Fibroblast of lung (primary cell): ENCODE data around the gene COL27A1. TPM values are rescaled to one million over a fixed set of nuclear protein-coding genes. Genes with fewer than 3 reads are reported as not detected.

ENCODE experiments used
- DNase-seq, 2 donors: peaks; one replicate each; pipeline versions ENCODE4 v3.0.0 to v3.0.0-alpha.2; 2010; ENCODE audit warnings: low read depth in 2 of 2
- H2AFZ ChIP-seq: 2 replicates; pipeline ENCODE4 v1.5.1; 2012; ENCODE audit warnings: low read length, control low read depth, inconsistent platforms
- H3K27ac ChIP-seq: 2 replicates; pipeline ENCODE4 v1.5.1; 2011; ENCODE audit warnings: low read length, control low read depth; ENCODE audit not compliant: insufficient read depth
- H3K27me3 ChIP-seq: 2 replicates; pipeline ENCODE4 v1.5.1; 2011; ENCODE audit warnings: mild to moderate bottlenecking, low read length; ENCODE audit not compliant: control insufficient read depth, insufficient read depth
- H3K36me3 ChIP-seq: 2 replicates; pipeline ENCODE4 v1.5.1; 2011; ENCODE audit warnings: low read length; ENCODE audit not compliant: control insufficient read depth, insufficient read depth
- H3K4me1 ChIP-seq: 2 replicates; pipeline ENCODE4 v1.5.1; 2011; ENCODE audit warnings: low read length; ENCODE audit not compliant: control insufficient read depth, insufficient read depth; ENCODE audit errors: extremely low read depth
- H3K4me2 ChIP-seq: 2 replicates; pipeline ENCODE4 v1.5.1; 2011; ENCODE audit warnings: low read length, control low read depth; ENCODE audit not compliant: insufficient read depth; ENCODE audit errors: extremely low read depth
- H3K4me3 ChIP-seq, 4 experiments: fragments of 200-600 bp in 1 of 4; sonication (generic) in 1 of 4; replicated peaks in 1 of 4; 2 replicates each; pipeline ENCODE4 v1.5.1; 2011 to 2016; ENCODE audit warnings: low read length in 4 of 4, low read depth in 3 of 4, mild to moderate bottlenecking in 3 of 4, control low read depth in 2 of 4, inconsistent platforms in 1 of 4, mixed read lengths in 1 of 4; ENCODE audit not compliant: insufficient read depth in 1 of 4; ENCODE audit errors: control extremely low read depth in 1 of 4
- H3K79me2 ChIP-seq: 2 replicates; pipeline ENCODE4 v1.5.1; 2012; ENCODE audit warnings: mild to moderate bottlenecking, low read length, inconsistent platforms; ENCODE audit not compliant: control insufficient read depth, insufficient read depth
- H3K9ac ChIP-seq: 2 replicates; pipeline ENCODE4 v1.5.1; 2011; ENCODE audit warnings: mild to moderate bottlenecking, low read length, control low read depth; ENCODE audit not compliant: insufficient read depth
- H3K9me3 ChIP-seq: 2 replicates; pipeline ENCODE4 v1.5.1; 2012; ENCODE audit warnings: low read depth, low read length; ENCODE audit not compliant: control insufficient read depth, insufficient read depth
- H4K20me1 ChIP-seq: 2 replicates; pipeline ENCODE4 v1.5.1; 2011; ENCODE audit warnings: low read length; ENCODE audit not compliant: control insufficient read depth, insufficient read depth; ENCODE audit errors: extremely low read depth
- CTCF ChIP-seq, 2 donors: IDR thresholded peaks in 1 of 2; conservative IDR thresholded peaks in 1 of 2; 1 replicate in 1 of 2; 2 replicates in 1 of 2; pipeline ENCODE4 v1.5.1; 2011 to 2012; ENCODE audit warnings: low read length in 2 of 2, control low read depth in 1 of 2, inconsistent platforms in 1 of 2, low read depth in 1 of 2, mild to moderate bottlenecking in 1 of 2
- EZH2 ChIP-seq: IDR thresholded peaks from 2 replicates; pipeline ENCODE4 v1.5.1; 2012; ENCODE audit warnings: low read length, control low read depth, mild to moderate bottlenecking; ENCODE audit errors: missing control alignments
- polyA plus RNA-seq, 2 donors: library from polyadenylated mRNA; depleted of rRNA in 1 of 2; stranded (reverse) in 1 of 2; unstranded in 1 of 2; fragments of >200 nt; gene quantifications; 2 replicates each; pipeline ENCODE4 v1.2.1, GENCODE V29; 2011 to 2012; ENCODE audit warnings: missing spikeins in 1 of 2
- total RNA-seq: library from RNA; depleted of rRNA; stranded (reverse); fragments of >200 nt; gene quantifications from 2 replicates; pipeline ENCODE4 v1.2.1, GENCODE V29; 2014

The COL27A1 gene
- total and polyA plus RNA-seq, 2 donors (not counting 1 experiment from before 2014, with no cell fraction given), result 2.4 to 5.4 TPM

- Histone ChIP-seq H3K36me3 (peaks cover 18% of the 10 kb centered on the region), H3K4me2 (no peak overlapping the region), H2AFZ (no peak overlapping the region), H3K79me2 (no peaks in the 10 kb centered on the region), H3K4me3 (no peak overlapping the region), H3K9ac (no peak overlapping the region), H3K4me1 (no peaks in the 10 kb centered on the region), H3K27me3 (no peaks in the 10 kb centered on the region), H3K27ac (no peak overlapping the region), H4K20me1 (no peaks in the 10 kb centered on the region), H3K9me3 (no peaks in the 10 kb centered on the region)
- DNase-seq, result peak; percentile 29 to 51
- TF ChIP-seq CTCF (conservative IDR thresholded peaks at IDR 0.05 in 1 of 2, IDR thresholded peaks at IDR 0.05 in 1 of 2; ENCODE audit: low read depth in 1 of 2, low read length in 2 of 2) (peak; percentile 81 to 85), EZH2 (no peak)
These were observed 184.0 kb downstream of the COL27A1 start for GRCh38 chr9:114339130-114339908.

GRCh38 chr9:114341152-114341830, 186.0 kb downstream of the COL27A1 start:
- no peak for TF ChIP-seq EZH2
- TF ChIP-seq CTCF (conservative IDR thresholded peaks at IDR 0.05 in 1 of 2, IDR thresholded peaks at IDR 0.05 in 1 of 2; ENCODE audit: low read depth in 1 of 2, low read length in 2 of 2), result no peak

GRCh38 chr9:114341991-114342390, 186.7 kb downstream of the COL27A1 start:
- Histone ChIP-seq H2AFZ (no peak overlapping the region), H3K27me3 (no peaks in the 10 kb centered on the region), H3K4me3 (no peak overlapping the region), H4K20me1 (no peaks in the 10 kb centered on the region), H3K9me3 (no peaks in the 10 kb centered on the region), H3K79me2 (no peaks in the 10 kb centered on the region), H3K36me3 (peaks cover 24% of the 10 kb centered on the region), H3K4me2 (no peak overlapping the region), H3K4me1 (no peaks in the 10 kb centered on the region), H3K9ac (no peak overlapping the region), H3K27ac (no peak overlapping the region)
- TF ChIP-seq CTCF (conservative IDR thresholded peaks at IDR 0.05 in 1 of 2, IDR thresholded peaks at IDR 0.05 in 1 of 2; ENCODE audit: low read depth in 1 of 2, low read length in 2 of 2), result no peak
- TF ChIP-seq EZH2, result no peak
- DNase-seq, result no peak

More at GRCh38 chr9:114341152-114341830, 186.0 kb downstream of the COL27A1 start:
- Histone ChIP-seq H3K79me2 (no peaks in the 10 kb centered on the region), H3K27me3 (no peaks in the 10 kb centered on the region), H3K9ac (no peak overlapping the region), H3K4me2 (no peak overlapping the region), H4K20me1 (no peaks in the 10 kb centered on the region), H2AFZ (no peak overlapping the region), H3K27ac (no peak overlapping the region), H3K36me3 (peaks cover 20% of the 10 kb centered on the region), H3K4me1 (no peaks in the 10 kb centered on the region), H3K9me3 (no peaks in the 10 kb centered on the region), H3K4me3 (no peak overlapping the region)
- DNase-seq, result no peak
